HCT116 (cell line): ENCODE measurements around the gene PHF2. TPM values are rescaled to one million over a fixed set of nuclear protein-coding genes. Genes with fewer than 3 reads are reported as not detected.

Experiments used
- ATAC-seq: fragments of 200-7000 bp; cut with Tn5 transposase; 2 replicates; pipeline ENCODE4 v1.9.1; 2020; ENCODE audit warnings: mild to moderate bottlenecking, moderate library complexity
- BruUV-seq: library from RNA; stranded (reverse); fragments of 400-500 nt; replicated peaks from 2 replicates; lab custom pipeline; 2021; lab: Mats Ljungman, UMichigan
- CTCF ChIA-PET: fragments of 300-600 bp; sonication (Branson Sonifier 250); formaldehyde crosslinking; loops from one replicate; lab custom pipeline; 2021; ENCODE audit warnings: antibody characterized with exemption; lab: Charles Lee
- POLR2A ChIA-PET: fragments of 300-600, 350-600 bp; sonication (Branson Sonifier 250); formaldehyde crosslinking; loops from one replicate; lab custom pipeline; 2021; ENCODE audit warnings: antibody characterized with exemption; lab: Charles Lee
- RAD21 ChIA-PET, 2 experiments: fragments of 300-600 bp; sonication (Branson Sonifier 250); formaldehyde crosslinking; loops; one replicate each; lab custom pipeline; 2023; ENCODE audit warnings: low total read pairs in 2 of 2; ENCODE audit not compliant: uncharacterized antibody in 2 of 2, unreplicated experiment in 2 of 2, low non-redundant PET in 1 of 2; lab: Charles Lee
- DNase-seq: peaks from one replicate; pipeline ENCODE4 v3.0.0-alpha.2; 2010; ENCODE audit warnings: low read depth, low spot score
- H2AFZ ChIP-seq: fragments of 200-600 bp; shearing (Covaris generic), sonication (generic); 2 replicates; pipeline ENCODE4 v1.6.1; 2017; ENCODE audit warnings: low read depth, mixed run types, mixed read lengths, antibody characterized with exemption, low read length; ENCODE audit not compliant: poor library complexity, severe bottlenecking
- H3K27ac ChIP-seq: 2 replicates; pipeline ENCODE4 v1.5.1; 2012; ENCODE audit warnings: low read depth, low read length
- H3K27me3 ChIP-seq: fragments of 200-600 bp; sonication (generic); 2 replicates; pipeline ENCODE4 v1.6.1; 2016; ENCODE audit warnings: mixed run types, low read length, mixed read lengths; ENCODE audit not compliant: insufficient read depth
- H3K36me3 ChIP-seq, 2 experiments: fragments of 200-500 bp in 1 of 2; fragments of 200-600 bp in 1 of 2; sonication (Bioruptor generic) in 1 of 2; sonication (generic) in 1 of 2; 2 replicates each; pipeline versions ENCODE4 v1.5.1 to v1.6.1; 2014 to 2016; ENCODE audit warnings: low read length in 2 of 2, inconsistent platforms in 1 of 2, mixed read lengths in 1 of 2, mixed run types in 1 of 2; ENCODE audit not compliant: insufficient read depth in 2 of 2, control insufficient read depth in 1 of 2
- H3K4me1 ChIP-seq, 2 experiments: fragments of 200-600 bp in 1 of 2; sonication (generic) in 1 of 2; 2 replicates each; pipeline versions ENCODE4 v1.5.1 to v1.6.1; 2012 to 2017; ENCODE audit warnings: low read length in 2 of 2, inconsistent platforms in 1 of 2, mild to moderate bottlenecking in 1 of 2, mixed read lengths in 1 of 2, mixed run types in 1 of 2, moderate library complexity in 1 of 2; ENCODE audit not compliant: insufficient read depth in 2 of 2, control insufficient read depth in 1 of 2
- H3K4me2 ChIP-seq: fragments of 200-600 bp; sonication (generic); 2 replicates; pipeline ENCODE4 v1.6.1; 2017; ENCODE audit warnings: mixed run types, low read length, mixed read lengths
- H3K4me3 ChIP-seq, 2 experiments: fragments of 200-600 bp in 1 of 2; sonication (generic) in 1 of 2; replicated peaks in 1 of 2; 2 replicates each; pipeline ENCODE4 v1.5.1; 2011 to 2016; ENCODE audit warnings: low read length in 2 of 2, control low read depth in 1 of 2, low read depth in 1 of 2, mild to moderate bottlenecking in 1 of 2, mixed read lengths in 1 of 2, mixed run types in 1 of 2
- H3K79me2 ChIP-seq: fragments of 200-600 bp; sonication (generic); 2 replicates; pipeline ENCODE4 v1.6.1; 2017; ENCODE audit warnings: mild to moderate bottlenecking, mixed run types, low read length, moderate library complexity, mixed read lengths; ENCODE audit not compliant: insufficient read depth
- H3K9ac ChIP-seq: fragments of 200-600 bp; sonication (generic); 2 replicates; pipeline ENCODE4 v1.6.1; 2016; ENCODE audit warnings: low read length, mixed read lengths
- H3K9me2 ChIP-seq: fragments of 200-600 bp; sonication (generic), shearing (Covaris generic); 2 replicates; pipeline ENCODE4 v1.6.1; 2017; ENCODE audit warnings: mixed run types, mild to moderate bottlenecking, moderate library complexity; ENCODE audit not compliant: insufficient read depth
- H3K9me3 ChIP-seq, 2 experiments: fragments of 200-500 bp in 1 of 2; fragments of 200-600 bp in 1 of 2; sonication (Bioruptor generic) in 1 of 2; sonication (generic) in 1 of 2; 2 replicates each; pipeline ENCODE4 v1.6.1; 2014 to 2017; ENCODE audit warnings: low read length in 2 of 2, mixed read lengths in 2 of 2, inconsistent platforms in 1 of 2, low read depth in 1 of 2, mild to moderate bottlenecking in 1 of 2, mixed run types in 1 of 2, moderate library complexity in 1 of 2; ENCODE audit not compliant: control insufficient read depth in 1 of 2, insufficient read depth in 1 of 2
- H4K20me1 ChIP-seq: fragments of 200-600 bp; sonication (generic), shearing (Covaris generic); 2 replicates; pipeline ENCODE4 v1.6.1; 2017; ENCODE audit warnings: mixed run types, mild to moderate bottlenecking, moderate library complexity; ENCODE audit not compliant: insufficient read depth
- CBX3 ChIP-seq: IDR thresholded peaks from 2 replicates; pipeline ENCODE4 v1.6.1; 2012; ENCODE audit warnings: low read depth
- ELF1 ChIP-seq: IDR thresholded peaks from 2 replicates; pipeline ENCODE4 v1.6.1; 2012; ENCODE audit warnings: low read depth, borderline replicate concordance
- EZH2phosphoT487 ChIP-seq: fragments of 200-600 bp; IDR thresholded peaks from 2 replicates; pipeline ENCODE4 v1.6.1; 2018; ENCODE audit warnings: antibody characterized with exemption, borderline replicate concordance
- FOSL1 ChIP-seq: IDR thresholded peaks from 2 replicates; pipeline ENCODE4 v1.6.1; 2012; ENCODE audit warnings: low read depth
- JUND ChIP-seq: IDR thresholded peaks from 2 replicates; pipeline ENCODE4 v1.6.1; 2012
- POLR2AphosphoS5 ChIP-seq: IDR thresholded peaks from 2 replicates; pipeline ENCODE4 v1.6.1; 2011; ENCODE audit warnings: mild to moderate bottlenecking, low read depth, low read length, moderate library complexity
- SIN3A ChIP-seq: IDR thresholded peaks from 2 replicates; pipeline ENCODE4 v1.6.1; 2012; ENCODE audit warnings: low read depth
- SRF ChIP-seq: IDR thresholded peaks from 2 replicates; pipeline ENCODE4 v1.6.1; 2012; ENCODE audit warnings: low read depth
- ZFX ChIP-seq: fragments of 450-650 bp; IDR thresholded peaks from 2 replicates; pipeline ENCODE4 v1.6.1; 2017
- ZNF274 ChIP-seq: fragments of 200-500 bp; sonication (Bioruptor generic); IDR thresholded peaks from 2 replicates; pipeline ENCODE4 v1.6.1; 2014; ENCODE audit warnings: mild to moderate bottlenecking, low read depth, low read length, inconsistent platforms
- intact Hi-C: fragments of 100-400 bp; cut with micrococcal nuclease; formaldehyde crosslinking; loops from 2 replicates; pipeline ENCODE4 v1.10.0; 2022
- total RNA-seq: library from RNA; stranded (reverse); gene quantifications from one replicate; pipeline ENCODE4 v1.2.1, GENCODE V29; 2021; ENCODE audit not compliant: unreplicated experiment
- TF ChIP-seq, protein P1 (sequence below), 3 experiments: fragments of 200-600 bp in 1 of 3; sonication (generic) in 1 of 3; IDR thresholded peaks in 2 of 3; conservative IDR thresholded peaks in 1 of 3; 2 replicates each; pipeline ENCODE4 v1.5.1; 2012 to 2017; ENCODE audit warnings: low read depth in 2 of 3, low read length in 2 of 3, antibody characterized with exemption in 1 of 3, borderline replicate concordance in 1 of 3, control low read depth in 1 of 3, mild to moderate bottlenecking in 1 of 3, mixed read lengths in 1 of 3, mixed run types in 1 of 3, moderate library complexity in 1 of 3; ENCODE audit not compliant: insufficient read depth in 1 of 3
- TF ChIP-seq, protein P2 (sequence below): IDR thresholded peaks from 2 replicates; pipeline ENCODE4 v1.6.1; 2011; ENCODE audit warnings: mild to moderate bottlenecking, low read length, moderate library complexity; ENCODE audit not compliant: insufficient replicate concordance; ENCODE audit errors: extremely low read depth
- TF ChIP-seq, protein P3 (sequence below): IDR thresholded peaks from 2 replicates; pipeline ENCODE4 v1.6.1; 2012

Gene PHF2
- total RNA-seq, 1 experiment from 2014 or later, result 20.6 TPM

DNA sequence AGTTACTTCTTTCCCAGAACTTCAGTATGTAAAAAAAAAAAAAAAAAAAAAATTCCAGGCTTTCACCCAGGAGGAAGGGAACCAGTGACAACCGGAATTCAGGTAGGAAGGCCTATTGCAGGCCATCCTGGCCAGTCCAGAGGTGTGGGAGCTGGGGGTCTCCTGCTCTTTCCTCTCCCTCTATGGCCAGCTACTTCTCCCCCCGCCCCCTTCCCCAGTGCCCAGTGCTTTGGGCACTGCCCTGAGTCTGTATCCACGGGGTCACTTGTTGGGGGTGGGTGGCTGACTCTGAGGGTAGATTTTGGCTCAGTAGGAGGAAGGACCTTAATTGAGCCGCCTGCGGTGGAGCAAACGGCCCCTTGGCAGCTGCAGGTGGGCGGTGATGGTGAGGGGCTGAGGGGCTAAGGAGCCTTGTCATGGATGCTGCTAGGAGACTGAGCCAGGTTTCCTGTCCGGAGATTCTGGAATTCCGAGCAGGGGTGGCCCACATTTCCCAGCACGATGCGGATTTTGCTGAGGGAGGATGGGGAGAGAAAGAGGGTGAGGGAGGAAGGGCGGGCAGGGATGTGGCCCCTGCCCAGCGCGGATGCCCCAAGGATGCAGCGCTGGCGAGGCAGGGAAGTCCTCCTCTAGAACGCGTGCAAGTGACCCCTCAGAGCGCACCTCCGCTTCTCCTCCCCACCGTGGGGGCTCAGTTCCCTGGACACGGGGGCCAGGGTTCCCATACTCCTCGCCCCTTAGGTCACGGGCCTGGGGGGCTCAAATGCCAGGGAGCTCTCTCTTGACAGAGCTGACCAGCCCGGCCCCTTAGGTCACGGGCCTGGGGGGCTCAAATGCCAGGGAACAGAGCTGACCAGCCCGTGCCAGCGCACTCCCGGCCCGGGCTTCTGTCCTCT is 1.2 kb upstream of the PHF2 start:
- BruUV-seq, result no TSS peak
- intact Hi-C loops, result no loop called here
- RAD21 ChIA-PET, result no interaction called here

More for the DNA sequence above, 1.2 kb upstream of the PHF2 start:
- H3K9me3 ChIP-seq, result peaks cover 0 to 4% of the 10 kb centered on the region in 2 experiments; a peak in 1 of 4 replicates
- ATAC-seq, result peak; percentile 40
- no peak overlapping the region for H2AFZ ChIP-seq
- peak overlapping the region; percentile 83 for H3K9ac ChIP-seq
- peak overlapping the region; percentile 92 for H3K4me2 ChIP-seq
- H3K27ac ChIP-seq, result peak overlapping the region; percentile 72; the same call in 1 of the 2 replicates
- TF ChIP-seq ZNF274, result no peak
- TF ChIP-seq, protein P1, sequence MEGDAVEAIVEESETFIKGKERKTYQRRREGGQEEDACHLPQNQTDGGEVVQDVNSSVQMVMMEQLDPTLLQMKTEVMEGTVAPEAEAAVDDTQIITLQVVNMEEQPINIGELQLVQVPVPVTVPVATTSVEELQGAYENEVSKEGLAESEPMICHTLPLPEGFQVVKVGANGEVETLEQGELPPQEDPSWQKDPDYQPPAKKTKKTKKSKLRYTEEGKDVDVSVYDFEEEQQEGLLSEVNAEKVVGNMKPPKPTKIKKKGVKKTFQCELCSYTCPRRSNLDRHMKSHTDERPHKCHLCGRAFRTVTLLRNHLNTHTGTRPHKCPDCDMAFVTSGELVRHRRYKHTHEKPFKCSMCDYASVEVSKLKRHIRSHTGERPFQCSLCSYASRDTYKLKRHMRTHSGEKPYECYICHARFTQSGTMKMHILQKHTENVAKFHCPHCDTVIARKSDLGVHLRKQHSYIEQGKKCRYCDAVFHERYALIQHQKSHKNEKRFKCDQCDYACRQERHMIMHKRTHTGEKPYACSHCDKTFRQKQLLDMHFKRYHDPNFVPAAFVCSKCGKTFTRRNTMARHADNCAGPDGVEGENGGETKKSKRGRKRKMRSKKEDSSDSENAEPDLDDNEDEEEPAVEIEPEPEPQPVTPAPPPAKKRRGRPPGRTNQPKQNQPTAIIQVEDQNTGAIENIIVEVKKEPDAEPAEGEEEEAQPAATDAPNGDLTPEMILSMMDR (IDR thresholded peaks at IDR 0.05 in 2 of 3, conservative IDR thresholded peaks at IDR 0.05 in 1 of 3; ENCODE audit: borderline replicate concordance in 1 of 3, insufficient read depth in 1 of 3, low read depth in 2 of 3, low read length in 2 of 3), result no peak
- no peak for TF ChIP-seq FOSL1
- TF ChIP-seq ZFX, result no peak
- TF ChIP-seq, protein P2, sequence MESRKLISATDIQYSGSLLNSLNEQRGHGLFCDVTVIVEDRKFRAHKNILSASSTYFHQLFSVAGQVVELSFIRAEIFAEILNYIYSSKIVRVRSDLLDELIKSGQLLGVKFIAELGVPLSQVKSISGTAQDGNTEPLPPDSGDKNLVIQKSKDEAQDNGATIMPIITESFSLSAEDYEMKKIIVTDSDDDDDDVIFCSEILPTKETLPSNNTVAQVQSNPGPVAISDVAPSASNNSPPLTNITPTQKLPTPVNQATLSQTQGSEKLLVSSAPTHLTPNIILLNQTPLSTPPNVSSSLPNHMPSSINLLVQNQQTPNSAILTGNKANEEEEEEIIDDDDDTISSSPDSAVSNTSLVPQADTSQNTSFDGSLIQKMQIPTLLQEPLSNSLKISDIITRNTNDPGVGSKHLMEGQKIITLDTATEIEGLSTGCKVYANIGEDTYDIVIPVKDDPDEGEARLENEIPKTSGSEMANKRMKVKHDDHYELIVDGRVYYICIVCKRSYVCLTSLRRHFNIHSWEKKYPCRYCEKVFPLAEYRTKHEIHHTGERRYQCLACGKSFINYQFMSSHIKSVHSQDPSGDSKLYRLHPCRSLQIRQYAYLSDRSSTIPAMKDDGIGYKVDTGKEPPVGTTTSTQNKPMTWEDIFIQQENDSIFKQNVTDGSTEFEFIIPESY, result no peak
- no peak for TF ChIP-seq SIN3A
- TF ChIP-seq SRF, result no peak
- TF ChIP-seq CBX3, result no peak
- TF ChIP-seq, protein P3, sequence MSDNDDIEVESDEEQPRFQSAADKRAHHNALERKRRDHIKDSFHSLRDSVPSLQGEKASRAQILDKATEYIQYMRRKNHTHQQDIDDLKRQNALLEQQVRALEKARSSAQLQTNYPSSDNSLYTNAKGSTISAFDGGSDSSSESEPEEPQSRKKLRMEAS, result no peak
- TF ChIP-seq JUND, result no peak
- TF ChIP-seq EZH2phosphoT487, result no peak
- TF ChIP-seq POLR2AphosphoS5, result no peak
- no peak for TF ChIP-seq ELF1
- DNase-seq, result no peak
- no peaks in the 10 kb centered on the region for H3K9me2 ChIP-seq
- H3K4me3 ChIP-seq, result peak overlapping the region; percentile 63 to 72
- peaks cover 7 to 18% of the 10 kb centered on the region in 2 experiments; a peak in 3 of 4 replicates for H3K4me1 ChIP-seq
- no peaks in the 10 kb centered on the region for H3K27me3 ChIP-seq
- ChIA-PET POLR2A (interaction anchor here (1.2 kb wide), 1 partner anchor 9 kb away, joined by 4 read pairs; no protein-coding TSS in a partner anchor), CTCF (no interaction called here)
- no peaks in the 10 kb centered on the region for H3K36me3 ChIP-seq
- no peaks in the 10 kb centered on the region for H4K20me1 ChIP-seq
- peaks cover 27% of the 10 kb centered on the region; the same call in 1 of the 2 replicates for H3K79me2 ChIP-seq
